Retinal pigment epithelial cell (primary cell): Measurements from ENCODE around the gene IL15.

Source experiments
- DNase-seq: peaks from one replicate; pipeline ENCODE4 v3.0.0-alpha.2; 2010; ENCODE audit warnings: low read depth
- H3K4me3 ChIP-seq: 2 replicates; pipeline ENCODE4 v1.5.1; 2011; ENCODE audit warnings: mild to moderate bottlenecking, low read length, control low read depth, moderate library complexity
- CTCF ChIP-seq: conservative IDR thresholded peaks from 2 replicates; pipeline ENCODE4 v1.5.1; 2011; ENCODE audit warnings: low read depth, low read length, control low read depth, inconsistent platforms

The IL15 gene

DNA sequence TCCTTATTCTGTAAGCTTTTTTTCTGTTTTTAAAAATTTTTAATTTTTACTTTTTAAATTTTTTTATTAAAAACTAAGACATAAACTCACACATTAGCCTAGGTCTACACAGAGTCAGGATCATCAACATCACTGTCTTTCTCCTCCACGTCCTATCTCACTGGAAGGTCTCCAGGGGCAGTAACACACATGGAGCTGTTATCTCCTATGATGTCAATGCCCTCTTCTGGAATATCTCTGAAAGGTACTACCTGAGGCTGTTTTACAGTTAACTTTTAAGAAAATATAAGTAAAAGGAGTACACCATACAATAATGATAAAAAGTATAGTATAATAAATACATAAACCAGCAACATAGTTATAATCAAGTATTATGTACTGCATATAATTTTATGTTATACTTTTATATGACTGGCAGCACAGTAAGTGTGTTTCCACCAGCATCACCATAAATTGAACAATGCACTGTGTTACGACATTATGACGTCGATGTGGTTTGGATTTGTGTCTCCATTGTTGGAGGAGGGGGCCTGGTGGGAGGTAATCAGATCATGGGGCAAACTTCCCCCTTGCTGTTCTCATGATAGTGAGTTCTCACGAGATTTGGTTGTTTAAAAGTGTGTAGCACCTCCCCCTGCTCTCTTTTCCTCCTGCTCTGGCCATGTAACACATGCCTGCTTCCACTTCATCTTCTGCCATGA is 21.3 kb downstream of the IL15 start:
- no peak for TF ChIP-seq CTCF
- no peak for DNase-seq
- no peak overlapping the region for H3K4me3 ChIP-seq

DNA sequence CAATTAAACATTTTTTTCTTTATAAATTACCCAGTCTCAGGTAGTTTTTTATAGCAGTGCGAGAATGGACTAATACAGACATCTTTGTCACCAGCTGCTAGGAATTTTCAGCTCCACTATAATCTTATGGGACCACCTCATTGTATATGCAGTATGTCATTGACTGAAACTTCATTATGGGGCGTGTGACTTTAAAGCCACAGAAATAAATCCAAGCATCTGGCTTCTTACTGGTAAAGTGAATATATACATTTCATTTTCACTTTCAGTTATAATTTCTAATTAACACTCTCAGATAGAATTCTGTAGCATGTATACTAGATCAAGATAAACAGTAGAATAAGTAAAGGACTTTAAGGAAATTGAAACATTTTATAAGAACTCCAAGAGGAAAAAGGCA is 21.9 kb downstream of the IL15 start:
- H3K4me3 ChIP-seq = no peak overlapping the region
- no peak for DNase-seq
- TF ChIP-seq CTCF = no peak

DNA sequence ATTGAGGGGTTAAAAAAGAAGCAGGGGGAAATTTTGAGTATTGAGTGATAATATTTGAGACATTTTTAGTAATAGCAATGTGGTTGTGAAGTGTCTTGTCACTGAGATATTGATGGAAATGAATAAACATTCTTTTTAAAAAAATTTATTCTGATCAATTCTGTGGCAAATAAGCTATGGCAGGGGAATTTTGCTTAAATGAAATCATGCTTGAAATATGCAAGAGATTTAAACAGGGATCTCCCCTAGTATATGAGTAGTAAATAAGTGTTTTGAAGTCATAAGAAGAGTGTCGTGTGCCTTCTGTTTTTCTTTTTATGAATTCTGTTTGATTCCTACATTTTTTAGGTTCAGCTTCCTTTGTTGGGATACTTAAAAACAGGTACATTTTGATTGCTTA is 23.2 kb downstream of the IL15 start:
- no peak for TF ChIP-seq CTCF
- no peak for DNase-seq
- no peak overlapping the region for H3K4me3 ChIP-seq

- H3K4me3 ChIP-seq = no peak overlapping the region
- no peak for DNase-seq
- TF ChIP-seq CTCF = no peak
Observed at GRCh38 chr4:141660880-141661279, 24.5 kb downstream of the IL15 start.

GRCh38 chr4:141668200-141668910 is 32.0 kb downstream of the IL15 start:
- H3K4me3 ChIP-seq = no peak overlapping the region
- no peak for TF ChIP-seq CTCF
- DNase-seq = no peak

- TF ChIP-seq CTCF = no peak
- DNase-seq = no peak
- H3K4me3 ChIP-seq = no peak overlapping the region
Observed at GRCh38 chr4:141669501-141669900, 33.1 kb downstream of the IL15 start.

DNA sequence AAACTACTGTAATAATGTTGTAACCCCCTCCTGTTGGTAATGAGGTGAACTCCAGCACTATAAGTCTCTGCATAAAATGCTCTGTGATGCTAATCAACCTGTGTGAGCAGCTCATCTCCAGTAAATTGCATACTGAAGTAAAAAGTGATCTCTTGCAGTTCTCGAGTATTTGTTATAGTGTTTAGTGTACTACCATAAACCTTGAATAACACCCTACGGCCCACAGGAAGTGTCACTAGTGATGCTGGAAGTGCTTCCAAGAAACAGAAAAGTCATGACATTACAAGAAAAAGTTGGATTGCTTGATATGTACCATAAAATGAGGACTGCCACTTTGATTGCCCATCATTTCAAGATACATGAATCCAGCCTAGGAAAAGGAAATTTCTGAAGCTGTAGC is 39.0 kb downstream of the IL15 start:
- DNase-seq = no peak
- no peak for TF ChIP-seq CTCF
- no peak overlapping the region for H3K4me3 ChIP-seq
